Nephron (organoid): ENCODE measurements around the gene MMP15.

ENCODE experiments used
- H3K27ac Mint-ChIP-seq, 3 experiments: 2 replicates each; pipeline ENCODE4 v1.8.0; 2020; ENCODE audit warnings: mixed read lengths in 3 of 3, mild to moderate bottlenecking in 2 of 3, moderate library complexity in 1 of 3
- H3K27me3 Mint-ChIP-seq: 2 replicates; pipeline ENCODE4 v1.8.0; 2021; ENCODE audit warnings: low read depth, mild to moderate bottlenecking, moderate library complexity, mixed read lengths
- H3K36me3 Mint-ChIP-seq: 2 replicates; pipeline ENCODE4 v1.8.0; 2020; ENCODE audit warnings: low read depth, mixed read lengths
- H3K4me1 Mint-ChIP-seq: 2 replicates; pipeline ENCODE4 v1.8.0; 2020; ENCODE audit warnings: mixed read lengths
- H3K4me3 Mint-ChIP-seq, 3 experiments: 2 replicates each; pipeline ENCODE4 v1.8.0; 2020; ENCODE audit warnings: mild to moderate bottlenecking in 3 of 3, mixed read lengths in 3 of 3, moderate library complexity in 2 of 3
- H3K9me3 Mint-ChIP-seq: 2 replicates; pipeline ENCODE4 v1.8.0; 2020; ENCODE audit warnings: mixed read lengths
- CTCF ChIP-seq, 3 experiments: fragments of 200-600 bp; sonication (generic); IDR thresholded peaks; one replicate each; pipeline ENCODE4 v1.5.0; 2021; ENCODE audit warnings: antibody characterized with exemption in 3 of 3; ENCODE audit not compliant: unreplicated experiment in 3 of 3

MMP15 gene

GRCh38 chr16:58019866-58020538 is 5.6 kb upstream of the MMP15 start:
- H3K9me3 Mint-ChIP-seq, result no peaks in the 10 kb centered on the region
- H3K4me1 Mint-ChIP-seq, result peaks cover 33% of the 10 kb centered on the region
- no peak overlapping the region for H3K4me3 Mint-ChIP-seq
- peaks cover 26% of the 10 kb centered on the region for H3K27me3 Mint-ChIP-seq
- TF ChIP-seq CTCF (IDR thresholded peaks at IDR 0.05; ENCODE audit: unreplicated experiment in 3 of 3), result no peak
- H3K27ac Mint-ChIP-seq, result no peak overlapping the region
- no peaks in the 10 kb centered on the region for H3K36me3 Mint-ChIP-seq

GRCh38 chr16:58020628-58021521 is 4.7 kb upstream of the MMP15 start:
- no peaks in the 10 kb centered on the region for H3K9me3 Mint-ChIP-seq
- peak overlapping the region in 2 of 3 experiments; percentile 1 to 8 for H3K27ac Mint-ChIP-seq
- H3K4me3 Mint-ChIP-seq, result no peak overlapping the region
- H3K27me3 Mint-ChIP-seq, result peaks cover 27% of the 10 kb centered on the region
- no peaks in the 10 kb centered on the region for H3K36me3 Mint-ChIP-seq
- peak; percentile 82 to 93 (median 87) for TF ChIP-seq CTCF (IDR thresholded peaks at IDR 0.05; ENCODE audit: unreplicated experiment in 3 of 3)
- H3K4me1 Mint-ChIP-seq, result peaks cover 35% of the 10 kb centered on the region

GRCh38 chr16:58021661-58022551 is 3.6 kb upstream of the MMP15 start:
- TF ChIP-seq CTCF (IDR thresholded peaks at IDR 0.05; ENCODE audit: unreplicated experiment in 3 of 3), result no peak
- peak overlapping the region in 1 of 3 experiments; percentile 64 for H3K27ac Mint-ChIP-seq
- H3K27me3 Mint-ChIP-seq, result peaks cover 27% of the 10 kb centered on the region
- peak overlapping the region in 2 of 3 experiments; percentile 71 to 89 for H3K4me3 Mint-ChIP-seq
- no peaks in the 10 kb centered on the region for H3K36me3 Mint-ChIP-seq
- H3K4me1 Mint-ChIP-seq, result peaks cover 35% of the 10 kb centered on the region
- H3K9me3 Mint-ChIP-seq, result no peaks in the 10 kb centered on the region

- peak overlapping the region; percentile 60 to 89 (median 71) for H3K4me3 Mint-ChIP-seq
- H3K27me3 Mint-ChIP-seq, result peaks cover 28% of the 10 kb centered on the region
- no peak for TF ChIP-seq CTCF (IDR thresholded peaks at IDR 0.05; ENCODE audit: unreplicated experiment in 3 of 3)
- no peaks in the 10 kb centered on the region for H3K9me3 Mint-ChIP-seq
- no peaks in the 10 kb centered on the region for H3K36me3 Mint-ChIP-seq
- H3K27ac Mint-ChIP-seq, result peak overlapping the region; percentile 48 to 86 (median 64)
- peaks cover 35% of the 10 kb centered on the region for H3K4me1 Mint-ChIP-seq
Measured at GRCh38 chr16:58022601-58023371, 2.8 kb upstream of the MMP15 start.
